A549 (cell line): ENCODE data around the gene SLC37A1. TPM values are rescaled to one million over a fixed set of nuclear protein-coding genes. Genes with fewer than 3 reads are reported as not detected.

Experiments
- ATAC-seq, 2 experiments: fragments of 200-7000 bp in 1 of 2; fragments of >200 bp in 1 of 2; cut with Nextera tagmentation in 1 of 2; cut with Tn5 transposase in 1 of 2; 3 replicates each; pipeline versions ENCODE4 v1.8.0 to v1.9.1; 2018 to 2020; ENCODE audit warnings: mild to moderate bottlenecking in 1 of 2, moderate library complexity in 1 of 2
- CTCF ChIA-PET: fragments of 300-600 bp; sonication (Branson Sonifier 250); formaldehyde crosslinking; extraction: SDS; loops from one replicate; lab custom pipeline; 2021; ENCODE audit warnings: antibody characterized with exemption, inconsistent platforms; lab: Yijun Ruan, JAX
- POLR2A ChIA-PET: fragments of 350-600 bp; formaldehyde crosslinking; extraction: SDS; loops from one replicate; lab custom pipeline; 2021; ENCODE audit warnings: antibody characterized with exemption, inconsistent platforms; lab: Yijun Ruan, JAX
- DNase-seq, 2 experiments: peaks; one replicate each; pipeline versions ENCODE4 v3.0.0 to v3.0.0-alpha.2; 2011 to 2016; ENCODE audit warnings: low read depth in 1 of 2, low spot score in 1 of 2
- FAIRE-seq: peaks from 2 replicates; lab custom pipeline; 2011; peaks lifted over from hg19 to GRCh38; lab: Jason Lieb, UNC
- H3K27ac ChIP-seq, 2 experiments: fragments of >200 bp; sonication (Bioruptor Twin); formaldehyde crosslinking; 3 replicates each; pipeline ENCODE4 v1.5.1; 2016 to 2017
- H3K4me1 ChIP-seq: fragments of >200 bp; sonication (Bioruptor Twin); formaldehyde crosslinking; 3 replicates; pipeline ENCODE4 v1.6.1; 2016
- H3K4me2 ChIP-seq: fragments of >200 bp; sonication (Bioruptor Twin); formaldehyde crosslinking; 3 replicates; pipeline ENCODE4 v1.6.1; 2016
- H3K4me3 ChIP-seq: fragments of >200 bp; sonication (Bioruptor Twin); formaldehyde crosslinking; 3 replicates; pipeline ENCODE4 v1.5.1; 2016
- H3K9me3 ChIP-seq: fragments of >200 bp; sonication (Bioruptor Twin); formaldehyde crosslinking; 3 replicates; pipeline ENCODE4 v1.6.1; 2016
- BCL3 ChIP-seq: fragments of >200 bp; sonication (Bioruptor Twin); formaldehyde crosslinking; IDR thresholded peaks from 3 replicates; pipeline ENCODE4 v1.6.1; 2016
- BHLHE40 ChIP-seq: IDR thresholded peaks from 2 replicates; pipeline ENCODE4 v1.6.1; 2012; ENCODE audit warnings: low read depth, low read length, inconsistent platforms
- CBX2 ChIP-seq: fragments of 200-600 bp; sonication (generic); IDR thresholded peaks from 2 replicates; pipeline ENCODE4 v1.6.1; 2016; ENCODE audit warnings: low read depth, mild to moderate bottlenecking, borderline replicate concordance
- CBX8 ChIP-seq: fragments of 200-600 bp; sonication (generic); IDR thresholded peaks from 2 replicates; pipeline ENCODE4 v1.6.1; 2016
- CHD2 ChIP-seq: fragments of 150-350 bp; IDR thresholded peaks from 2 replicates; pipeline ENCODE4 v1.6.1; 2014; ENCODE audit warnings: low read length; ENCODE audit not compliant: partially characterized antibody
- CHD4 ChIP-seq: fragments of 200-600 bp; sonication (generic); IDR thresholded peaks from 2 replicates; pipeline ENCODE4 v1.6.1; 2016; ENCODE audit warnings: antibody characterized with exemption, mild to moderate bottlenecking, borderline replicate concordance
- ELK1 ChIP-seq: fragments of 150-350 bp; IDR thresholded peaks from 2 replicates; pipeline ENCODE4 v1.6.1; 2014; ENCODE audit warnings: low read depth, mild to moderate bottlenecking, low read length
- EP300 ChIP-seq, 2 experiments: fragments of >200 bp; sonication (Bioruptor Twin); formaldehyde crosslinking; IDR thresholded peaks; 2 replicates in 1 of 2; 3 replicates in 1 of 2; pipeline ENCODE4 v1.6.1; 2016 to 2017
- HDAC2 ChIP-seq: fragments of 200-600 bp; sonication (generic); IDR thresholded peaks from 2 replicates; pipeline ENCODE4 v1.6.1; 2016
- HES2 ChIP-seq: fragments of >200 bp; sonication (Bioruptor Twin); formaldehyde crosslinking; IDR thresholded peaks from 2 replicates; pipeline ENCODE4 v1.6.1; 2016
- HEYL ChIP-seq: fragments of 250-450 bp; sonication (Bioruptor Pico); IDR thresholded peaks from 2 replicates; pipeline ENCODE4 v1.8.0; 2021; ENCODE audit warnings: mild to moderate bottlenecking, moderate library complexity
- HOXA7 ChIP-seq: fragments of 250-450 bp; sonication (Bioruptor Pico); IDR thresholded peaks from 2 replicates; pipeline ENCODE4 v1.5.0; 2020; ENCODE audit warnings: mild to moderate bottlenecking, moderate library complexity
- JUNB ChIP-seq: fragments of >200 bp; sonication (Bioruptor Twin); formaldehyde crosslinking; IDR thresholded peaks from 2 replicates; pipeline ENCODE4 v1.6.1; 2016
- KDM5A ChIP-seq: fragments of 200-600 bp; sonication (generic); IDR thresholded peaks from 2 replicates; pipeline ENCODE4 v1.6.1; 2016; ENCODE audit warnings: antibody characterized with exemption, mild to moderate bottlenecking
- MAZ ChIP-seq: fragments of 150-350 bp; IDR thresholded peaks from 2 replicates; pipeline ENCODE4 v1.6.1; 2014; ENCODE audit warnings: antibody characterized with exemption, low read depth, low read length, borderline replicate concordance
- NFE2L2 ChIP-seq: fragments of 150-350 bp; conservative IDR thresholded peaks from 2 replicates; pipeline ENCODE4 v1.6.1; 2014; ENCODE audit warnings: low read length
- NR3C1 ChIP-seq: fragments of >200 bp; sonication (Bioruptor Twin); formaldehyde crosslinking; IDR thresholded peaks from 3 replicates; pipeline ENCODE4 v1.6.1; 2017
- RARB ChIP-seq: fragments of 250-450 bp; sonication (Bioruptor Pico); IDR thresholded peaks from 2 replicates; pipeline ENCODE4 v1.8.0; 2021; ENCODE audit warnings: mild to moderate bottlenecking, moderate library complexity
- RCOR1 ChIP-seq: fragments of 150-350 bp; IDR thresholded peaks from 2 replicates; pipeline ENCODE4 v1.6.1; 2014; ENCODE audit warnings: antibody characterized with exemption, low read length, low read depth
- REST ChIP-seq: fragments of 200-600 bp; sonication (generic); IDR thresholded peaks from 2 replicates; pipeline ENCODE4 v1.6.1; 2016; ENCODE audit warnings: antibody characterized with exemption, mild to moderate bottlenecking, moderate library complexity
- RFX5 ChIP-seq: fragments of 450-650 bp; IDR thresholded peaks from 2 replicates; pipeline ENCODE4 v1.7.1; 2014; ENCODE audit warnings: antibody characterized with exemption, mild to moderate bottlenecking, moderate library complexity
- SREBF2 ChIP-seq: fragments of 450-650 bp; IDR thresholded peaks from 2 replicates; pipeline ENCODE4 v1.6.1; 2014; ENCODE audit warnings: mild to moderate bottlenecking, moderate library complexity
- TFCP2L1 ChIP-seq: fragments of 250-450 bp; sonication (Bioruptor Pico); IDR thresholded peaks from 2 replicates; pipeline ENCODE4 v1.5.0; 2021; ENCODE audit warnings: mild to moderate bottlenecking
- USF2 ChIP-seq: fragments of 450-650 bp; IDR thresholded peaks from 2 replicates; pipeline ENCODE4 v1.6.1; 2014; ENCODE audit warnings: antibody characterized with exemption
- ZC3H11A ChIP-seq: fragments of 450-650 bp; IDR thresholded peaks from 2 replicates; pipeline ENCODE4 v1.6.1; 2014; ENCODE audit warnings: antibody characterized with exemption, mild to moderate bottlenecking
- ZNF302 ChIP-seq: fragments of 250-450 bp; sonication (Bioruptor Pico); IDR thresholded peaks from 2 replicates; pipeline ENCODE4 v1.9.0; 2021; ENCODE audit warnings: inconsistent platforms, mild to moderate bottlenecking, moderate library complexity
- ZSCAN20 ChIP-seq: fragments of 250-450 bp; sonication (Bioruptor Pico); IDR thresholded peaks from 2 replicates; pipeline ENCODE4 v1.8.0; 2022; ENCODE audit warnings: mild to moderate bottlenecking, moderate library complexity
- WGBS: methylation state at CpG from one replicate; pipeline ENCODE4 v1.1.6; 2017; ENCODE audit errors: missing lambda C conversion rate; 5-methylcytosine and 5-hydroxymethylcytosine counted together
- polyA plus RNA-seq, 4 experiments: library from polyadenylated mRNA; depleted of rRNA in 3 of 4; stranded (reverse); fragments of >200 nt; fragmentation: RNase III in 1 of 4; extraction: RNeasy Plus Mini Kit Qiagen cat#74134 plus additional on column Dnase treatment in 1 of 4; gene quantifications; 2 replicates in 3 of 4; 3 replicates in 1 of 4; pipeline ENCODE4 v1.2.3, GENCODE V29; 2011 to 2017

The SLC37A1 gene
- polyA plus RNA-seq, 2 of the 4 experiments (the other 2 are of a cell fraction), result 1.9 to 2.1 TPM

- Histone ChIP-seq H3K4me1 (peaks cover 6% of the 10 kb centered on the region; the same call in 1 of the 3 replicates), H3K4me3 (no peak overlapping the region), H3K27ac (no peak overlapping the region), H3K4me2 (no peak overlapping the region), H3K9me3 (no peaks in the 10 kb centered on the region)
- TF ChIP-seq BCL3 (no peak), ZNF302 (CRISPR knock-in tag) (no peak), CHD4 (no peak), CBX2 (no peak), RARB (CRISPR knock-in tag) (no peak), HEYL (CRISPR knock-in tag) (no peak), HES2 (no peak), NR3C1 (no peak), NFE2L2 (no peak), ZSCAN20 (no peak), TFCP2L1 (no peak), RFX5 (no peak), ZC3H11A (no peak), HOXA7 (CRISPR knock-in tag) (no peak), MAZ (no peak), RCOR1 (no peak), ELK1 (no peak), KDM5A (no peak)
- no peak for ATAC-seq
- FAIRE-seq, result no peak
- POLR2A ChIA-PET, result no interaction called here
- WGBS, result 49% methylated on average over 3 of the region's 3 CpGs
- DNase-seq, result no peak
- CTCF ChIA-PET, result no interaction called here
These were observed 98.2 kb downstream of the SLC37A1 start for GRCh38 chr21:42611852-42612251.

GRCh38 chr21:42612390-42612789, 98.7 kb downstream of the SLC37A1 start:
- no peak for FAIRE-seq
- whole genome bisulfite sequencing, result 69% methylated on average over 1 of the region's 1 CpG
- POLR2A ChIA-PET, result no interaction called here
- CTCF ChIA-PET, result interaction anchor here (0.7 kb wide), 1 partner anchor 112 kb away, joined by 3 read pairs; no protein-coding TSS in a partner anchor
- Histone ChIP-seq H3K4me2 (no peak overlapping the region), H3K27ac (no peak overlapping the region), H3K4me1 (peaks cover 6% of the 10 kb centered on the region; the same call in 1 of the 3 replicates)
- no peak for TF ChIP-seq USF2
- TF ChIP-seq, all 56 proteins: peak for 0
- no peak overlapping the region for H3K4me3 ChIP-seq
- no peak for DNase-seq
- no peaks in the 10 kb centered on the region for H3K9me3 ChIP-seq
- no peak for ATAC-seq

- no peak for ATAC-seq
- CTCF ChIA-PET, result no interaction called here
- FAIRE-seq, result no peak
- TF ChIP-seq CBX8 (no peak), CHD2 (no peak), SREBF2 (no peak), HDAC2 (no peak), REST (no peak), CHD4 (no peak), ZC3H11A (no peak), BHLHE40 (no peak), JUNB (no peak), EP300 (IDR thresholded peaks at IDR 0.05) (no peak), HEYL (CRISPR knock-in tag) (no peak)
- POLR2A ChIA-PET, result no interaction called here
- no peak overlapping the region for H3K4me3 ChIP-seq
- peaks cover 6% of the 10 kb centered on the region; the same call in 1 of the 3 replicates for H3K4me1 ChIP-seq
- H3K27ac ChIP-seq, result no peak overlapping the region
- no peaks in the 10 kb centered on the region for H3K9me3 ChIP-seq
- 91% methylated on average over 5 of the region's 5 CpGs for WGBS
- no peak for DNase-seq
- no peak overlapping the region for H3K4me2 ChIP-seq
These were observed 100.1 kb downstream of the SLC37A1 start for GRCh38 chr21:42613756-42614155.
